HG03280 (cell line): ENCODE data around the gene TNNT3.

Experiments used
- ATAC-seq: cut with Tn5 transposase; IDR thresholded peaks from one replicate; pipeline ENCODE4 v1.9.1; 2021; ENCODE audit warnings: mild to moderate bottlenecking, moderate library complexity; ENCODE audit not compliant: unreplicated experiment

TNNT3 gene

GRCh38 chr11:1982873-1983600 lies 63.5 kb downstream of the TNNT3 start:
- ATAC-seq = no peak

- no peak for ATAC-seq
Observed at GRCh38 chr11:1983601-1983961, 64.1 kb downstream of the TNNT3 start.

GRCh38 chr11:1987024-1987423 lies 67.5 kb downstream of the TNNT3 start:
- ATAC-seq = no peak

- ATAC-seq = no peak
Observed at GRCh38 chr11:1988174-1988573, 68.7 kb downstream of the TNNT3 start.
